Measurements from ENCODE around the gene EYS.

- TF ChIP-seq POLR2A (IDR thresholded peaks at IDR 0.05; ENCODE audit: low read depth) (no peak), CTCF (IDR thresholded peaks at IDR 0.05) (no peak), EP300 (IDR thresholded peaks at IDR 0.05) (no peak)
Measured at GRCh38 chr6:63705707-63706106, 2001.3 kb downstream of the EYS start.
